RCC 7860 (cell line): Measurements from ENCODE around the gene REPS2.

Experiments used
- DNase-seq: peaks from one replicate; pipeline ENCODE4 v3.0.0-alpha.2; 2015; ENCODE audit warnings: low spot score
- FAIRE-seq: peaks from 2 replicates; lab custom pipeline; 2012; peaks lifted over from hg19 to GRCh38; lab: Jason Lieb, UNC

The REPS2 gene

GRCh38 chrX:17031827-17032226 lies 85.4 kb downstream of the REPS2 start:
- DNase-seq (no peak), FAIRE-seq (no peak)

- DNase-seq (peak; percentile 88), FAIRE-seq (peak; percentile 100)
Observed at GRCh38 chrX:17032351-17032750, 85.9 kb downstream of the REPS2 start.

- DNase-seq (no peak), FAIRE-seq (no peak)
Observed at GRCh38 chrX:17033225-17033624, 86.8 kb downstream of the REPS2 start.

- FAIRE-seq (no peak), DNase-seq (no peak)
Observed at GRCh38 chrX:17035111-17035510, 88.7 kb downstream of the REPS2 start.

GRCh38 chrX:17036171-17036961 lies 89.9 kb downstream of the REPS2 start:
- no peak for FAIRE-seq
- DNase-seq, result no peak

- DNase-seq (no peak), FAIRE-seq (no peak)
Observed at GRCh38 chrX:17038277-17038676, 91.8 kb downstream of the REPS2 start.

GRCh38 chrX:17038681-17039161 lies 92.3 kb downstream of the REPS2 start:
- no peak for DNase-seq
- no peak for FAIRE-seq

- FAIRE-seq, result no peak
- DNase-seq, result no peak
Observed at GRCh38 chrX:17039826-17040225, 93.4 kb downstream of the REPS2 start.

GRCh38 chrX:17040711-17041110 lies 94.3 kb downstream of the REPS2 start:
- FAIRE-seq (no peak), DNase-seq (no peak)

GRCh38 chrX:17042037-17042436 lies 95.6 kb downstream of the REPS2 start:
- FAIRE-seq (no peak), DNase-seq (no peak)

GRCh38 chrX:17046478-17047097 lies 100.1 kb downstream of the REPS2 start:
- FAIRE-seq (peak; percentile 69), DNase-seq (peak; percentile 21)

- FAIRE-seq (no peak), DNase-seq (no peak)
Observed at GRCh38 chrX:17047224-17047623, 100.8 kb downstream of the REPS2 start.

GRCh38 chrX:17052210-17052609 lies 105.8 kb downstream of the REPS2 start:
- FAIRE-seq, result no peak

GRCh38 chrX:17052793-17053192 lies 106.3 kb downstream of the REPS2 start:
- FAIRE-seq (no peak), DNase-seq (no peak)

More at GRCh38 chrX:17052210-17052609, 105.8 kb downstream of the REPS2 start:
- DNase-seq, result no peak

GRCh38 chrX:17053502-17053901 lies 107.0 kb downstream of the REPS2 start:
- no peak for FAIRE-seq
- no peak for DNase-seq

- no peak for FAIRE-seq
- DNase-seq, result no peak
Observed at GRCh38 chrX:17056868-17057608, 110.6 kb downstream of the REPS2 start.

GRCh38 chrX:17062065-17062464 lies 115.6 kb downstream of the REPS2 start:
- FAIRE-seq (no peak), DNase-seq (no peak)

GRCh38 chrX:17065100-17065499 lies 118.6 kb downstream of the REPS2 start:
- FAIRE-seq, result no peak
- no peak for DNase-seq

- DNase-seq (no peak), FAIRE-seq (no peak)
Observed at GRCh38 chrX:17067534-17067933, 121.1 kb downstream of the REPS2 start.

GRCh38 chrX:17072301-17072700 lies 125.8 kb downstream of the REPS2 start:
- FAIRE-seq (no peak), DNase-seq (no peak)

- DNase-seq, result no peak
- no peak for FAIRE-seq
Observed at GRCh38 chrX:17072721-17073230, 126.3 kb downstream of the REPS2 start.
